ENCODE data around the gene FGF23.

DNA sequence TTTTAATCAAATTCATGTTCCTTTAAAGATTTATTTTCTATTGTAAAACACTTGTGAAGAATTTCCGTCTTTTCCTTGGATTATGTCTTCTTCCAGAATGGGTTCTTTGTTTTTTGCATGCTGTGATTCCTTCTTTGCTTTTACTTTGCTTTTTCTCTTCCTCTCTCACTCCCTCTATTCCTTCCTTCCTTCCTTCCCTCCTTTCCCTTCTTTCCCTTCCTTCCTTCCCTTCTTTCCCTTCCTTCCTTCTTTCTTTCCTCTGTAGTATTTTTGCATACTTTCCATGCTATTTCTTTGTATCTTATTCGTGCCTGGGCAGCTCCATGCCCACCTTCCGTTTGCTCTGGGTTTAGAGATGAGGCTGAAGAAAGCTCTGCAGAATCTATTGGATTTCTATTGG lies 21.6 kb upstream of the FGF23 start:
- TF ChIP-seq GATA2 (IDR thresholded peaks at IDR 0.05; ENCODE audit: low read depth, low read length) (no peak), GATA3 (IDR thresholded peaks at IDR 0.05; ENCODE audit: low read depth, low read length) (no peak)
